ENCODE measurements around the gene GPLD1. TPM values are rescaled to one million over a fixed set of nuclear protein-coding genes. Genes with fewer than 3 reads are reported as not detected.
A peak's percentile ranks its signal among the peaks of the same experiment; 100 is the strongest.

The GPLD1 gene
- total RNA-seq, 1 experiment from 2014 or later, result 0.55 TPM

GRCh38 chr6:24504649-24505586, 15.5 kb upstream of the GPLD1 start:
- no peak for DNase-seq (ENCODE audit: low read depth, low spot score)
- in situ Hi-C loops (cut with HindIII; ENCODE audit: low pct_unique_long_range_greater_than_20kb, low sequenced_read_pairs), result no loop called here

DNA sequence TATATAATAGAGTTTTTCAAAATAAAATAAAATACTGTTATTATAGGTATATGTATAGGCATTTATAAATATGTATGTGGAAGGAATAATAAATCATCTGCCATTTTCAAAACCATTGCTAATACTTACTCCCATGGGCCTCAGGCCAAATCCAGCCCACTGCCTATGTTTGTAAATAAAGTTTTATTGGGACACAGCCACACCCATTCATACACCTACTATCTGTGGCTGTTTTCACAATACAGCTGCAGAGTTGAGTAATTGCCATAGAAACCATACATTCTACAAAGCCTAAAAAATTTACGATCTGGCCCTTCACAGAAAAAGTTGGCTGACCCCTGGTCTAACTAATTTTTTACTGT, 14.9 kb upstream of the GPLD1 start:
- in situ Hi-C loops (cut with HindIII; ENCODE audit: low pct_unique_long_range_greater_than_20kb, low sequenced_read_pairs), result no loop called here

DNA sequence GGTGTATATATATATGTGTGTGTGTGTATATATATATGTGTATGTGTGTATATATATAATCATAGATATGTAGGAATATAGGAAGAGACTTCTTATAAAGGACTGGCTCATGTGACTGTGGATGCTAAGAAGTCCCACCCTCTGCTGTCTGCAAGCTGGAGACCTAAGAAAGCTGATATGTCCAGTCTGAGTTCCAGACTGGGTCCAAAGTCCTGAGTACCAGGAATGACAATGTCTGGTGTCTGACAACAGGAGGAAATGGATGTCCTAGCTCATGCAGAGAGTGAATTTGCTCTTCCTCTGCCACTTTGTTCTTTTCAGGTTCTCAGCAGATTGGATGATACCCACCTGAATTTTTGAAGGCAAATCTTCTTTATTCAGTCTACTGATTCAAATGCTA, 12.5 kb upstream of the GPLD1 start:
- in situ Hi-C loops (cut with HindIII; ENCODE audit: low pct_unique_long_range_greater_than_20kb, low sequenced_read_pairs), result no loop called here
- DNase-seq (ENCODE audit: low read depth, low spot score), result no peak

More for the DNA sequence above, 14.9 kb upstream of the GPLD1 start:
- DNase-seq (ENCODE audit: low read depth, low spot score), result no peak

DNA sequence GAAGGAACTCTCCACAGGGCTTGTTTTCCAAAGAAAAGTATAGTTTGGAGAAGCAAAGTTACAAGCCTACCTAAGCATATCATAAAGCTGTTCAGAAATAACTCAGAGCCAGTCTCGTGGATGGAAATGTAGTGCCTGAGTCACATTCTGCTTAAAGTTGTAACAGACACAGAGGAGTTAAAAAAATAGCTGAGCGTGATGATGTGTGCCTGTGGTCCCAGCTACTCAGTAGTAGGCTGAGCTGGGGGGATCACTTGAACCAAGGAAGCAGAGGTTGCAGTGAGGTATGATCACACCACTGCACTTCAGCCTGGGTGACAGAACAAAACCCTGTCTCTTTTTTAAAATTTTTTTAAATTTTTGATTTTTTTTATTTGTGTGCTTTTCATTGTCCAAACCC, 12.0 kb upstream of the GPLD1 start:
- in situ Hi-C loops (cut with HindIII; ENCODE audit: low pct_unique_long_range_greater_than_20kb, low sequenced_read_pairs), result no loop called here

GRCh38 chr6:24500683-24501082, 11.3 kb upstream of the GPLD1 start:
- in situ Hi-C loops (cut with HindIII; ENCODE audit: low pct_unique_long_range_greater_than_20kb, low sequenced_read_pairs), result no loop called here
- no peak for DNase-seq (ENCODE audit: low read depth, low spot score)

More for the DNA sequence above, 12.0 kb upstream of the GPLD1 start:
- no peak for DNase-seq (ENCODE audit: low read depth, low spot score)

DNA sequence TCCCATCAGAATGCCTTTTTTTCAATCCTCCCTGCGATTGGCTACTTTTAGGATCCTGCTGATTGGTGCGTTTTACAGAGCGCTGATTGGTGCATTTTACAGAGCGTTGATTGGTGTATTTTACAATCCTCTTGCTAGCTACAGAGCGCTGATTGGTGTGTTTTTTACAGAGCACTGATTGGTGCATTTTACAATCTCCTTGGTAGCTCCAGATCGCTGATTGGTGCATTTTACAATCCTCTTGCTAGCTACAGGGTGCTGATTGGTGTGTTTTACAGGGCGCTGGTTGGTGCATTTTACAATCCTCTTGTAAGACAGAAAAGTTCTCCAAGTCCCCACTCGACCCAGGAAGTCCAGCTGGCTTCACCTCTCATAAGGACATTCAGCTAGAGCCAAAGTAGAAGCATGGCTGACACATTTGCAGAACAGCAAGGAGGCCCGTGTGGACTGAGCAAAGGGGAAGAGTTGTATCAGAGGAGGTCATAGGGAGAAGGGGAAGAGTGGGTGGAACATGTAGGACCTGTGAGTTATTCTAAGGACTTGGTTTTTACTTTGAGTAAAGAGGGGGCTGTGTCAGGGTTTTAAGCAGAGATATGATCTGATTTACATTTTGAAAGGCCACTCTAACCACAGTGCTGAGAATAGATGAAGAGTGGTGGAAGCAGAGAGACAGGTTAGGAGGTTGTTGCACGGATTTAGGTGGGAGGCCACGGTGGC, 8.0 kb upstream of the GPLD1 start:
- DNase-seq (ENCODE audit: low read depth, low spot score), result no peak

GRCh38 chr6:24494821-24495795, 5.7 kb upstream of the GPLD1 start, which contains the start of gene ALDH5A1:
Gene ALDH5A1, plus strand, starts transcription at chr6:24494969. Its CDS starts 28 bp downstream, at chr6:24494997.
- peak; percentile 52 for DNase-seq (ENCODE audit: low read depth, low spot score)
- in situ Hi-C loops (cut with HindIII; ENCODE audit: low pct_unique_long_range_greater_than_20kb, low sequenced_read_pairs), result no loop called here

More for the DNA sequence above, 8.0 kb upstream of the GPLD1 start:
- in situ Hi-C loops (cut with HindIII; ENCODE audit: low pct_unique_long_range_greater_than_20kb, low sequenced_read_pairs), result no loop called here

DNA sequence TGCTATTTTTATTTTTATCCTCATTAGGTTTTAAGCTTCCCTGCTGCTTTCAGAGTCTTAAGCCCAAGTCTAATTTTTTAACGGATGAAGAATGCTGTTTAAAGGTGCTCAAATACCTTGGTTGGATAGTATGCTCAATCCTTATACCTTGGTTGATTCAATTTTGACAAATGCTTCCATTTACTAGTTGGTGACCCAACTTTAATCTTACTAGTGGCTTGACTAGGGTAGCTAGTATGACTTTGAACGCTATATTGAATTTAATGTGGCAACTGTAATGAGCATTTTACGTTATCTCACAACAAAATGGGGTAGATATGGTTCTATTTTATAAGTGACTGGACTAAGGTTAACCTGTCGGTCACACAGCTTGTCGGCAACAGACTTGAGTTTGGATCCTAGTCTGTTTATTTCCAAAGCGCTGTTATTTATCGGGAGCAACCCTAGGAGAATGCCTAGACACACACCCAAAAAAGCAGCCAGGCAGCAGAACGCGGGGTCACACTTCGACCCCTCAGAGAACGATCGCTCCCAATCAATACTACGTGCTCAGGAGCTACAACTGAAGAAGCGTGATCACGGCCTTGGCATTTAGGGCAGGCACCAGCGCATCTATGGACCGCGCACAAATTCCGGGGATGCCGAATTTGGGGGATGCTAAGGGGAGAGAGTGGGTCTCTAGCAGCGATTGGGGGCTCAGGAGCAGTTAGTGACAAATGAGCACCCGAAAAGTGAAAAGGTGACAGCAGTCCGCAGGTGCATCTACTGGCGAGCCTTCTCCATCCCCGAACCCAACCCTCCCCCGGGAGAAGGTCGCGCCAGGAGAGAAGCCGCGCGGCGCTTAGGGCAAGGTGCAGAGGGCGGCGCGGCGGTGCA, 4.8 kb upstream of the GPLD1 start:
- in situ Hi-C loops (cut with HindIII; ENCODE audit: low pct_unique_long_range_greater_than_20kb, low sequenced_read_pairs), result no loop called here
- DNase-seq (ENCODE audit: low read depth, low spot score), result no peak

GRCh38 chr6:24492475-24492874, 3.1 kb upstream of the GPLD1 start:
- in situ Hi-C loops (cut with HindIII; ENCODE audit: low pct_unique_long_range_greater_than_20kb, low sequenced_read_pairs), result no loop called here
- DNase-seq (ENCODE audit: low read depth, low spot score), result peak; percentile 63

GRCh38 chr6:24490948-24491347, 1.6 kb upstream of the GPLD1 start:
- no peak for DNase-seq (ENCODE audit: low read depth, low spot score)
- in situ Hi-C loops (cut with HindIII; ENCODE audit: low pct_unique_long_range_greater_than_20kb, low sequenced_read_pairs), result no loop called here

DNA sequence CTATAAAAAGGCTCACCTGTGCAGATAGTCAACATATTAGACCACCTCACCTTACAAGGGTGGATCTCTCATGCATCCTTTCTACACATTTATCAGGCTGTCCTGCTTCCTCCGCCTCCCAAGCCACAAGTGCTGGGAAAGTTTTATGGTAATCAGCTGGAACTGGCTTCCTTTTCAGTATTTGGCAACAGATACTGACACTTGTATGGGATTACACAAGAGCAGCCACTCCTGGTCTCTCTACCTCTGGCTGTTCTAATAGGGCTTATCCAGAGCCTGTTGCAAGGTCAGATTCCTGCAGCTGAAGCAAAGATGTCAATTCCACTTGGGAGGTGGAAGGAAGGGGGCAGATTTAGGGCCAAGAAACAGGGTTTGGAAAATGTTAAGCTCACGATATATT, 503 bp upstream of the GPLD1 start:
- in situ Hi-C loops (cut with HindIII; ENCODE audit: low pct_unique_long_range_greater_than_20kb, low sequenced_read_pairs), result no loop called here
- DNase-seq (ENCODE audit: low read depth, low spot score), result no peak

DNA sequence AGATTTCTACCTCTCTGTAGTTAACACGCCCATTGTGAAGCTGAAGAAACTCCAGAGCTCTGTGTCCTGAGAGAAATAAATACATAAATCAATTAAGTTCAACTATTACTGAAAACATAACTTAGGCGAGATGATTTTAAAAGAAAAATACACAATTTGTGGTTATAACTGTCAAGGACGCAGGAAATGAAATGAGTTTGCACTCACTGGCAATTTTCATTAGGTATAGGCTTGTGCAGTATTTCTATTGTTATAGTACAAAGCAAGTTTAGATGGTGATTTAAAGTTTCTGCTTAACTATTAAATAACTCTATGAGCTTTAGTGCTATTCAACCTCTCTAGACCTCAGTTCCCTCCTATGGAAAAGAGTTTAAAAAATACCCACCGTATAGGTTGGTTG, 3.3 kb downstream of the GPLD1 start:
- DNase-seq (ENCODE audit: low read depth, low spot score), result no peak
- in situ Hi-C loops (cut with HindIII; ENCODE audit: low pct_unique_long_range_greater_than_20kb, low sequenced_read_pairs), result no loop called here

- DNase-seq (ENCODE audit: low read depth, low spot score), result no peak
- in situ Hi-C loops (cut with HindIII; ENCODE audit: low pct_unique_long_range_greater_than_20kb, low sequenced_read_pairs), result no loop called here
Observed at GRCh38 chr6:24484657-24485323, 4.6 kb downstream of the GPLD1 start.

- in situ Hi-C loops (cut with HindIII; ENCODE audit: low pct_unique_long_range_greater_than_20kb, low sequenced_read_pairs), result no loop called here
- DNase-seq (ENCODE audit: low read depth, low spot score), result no peak
Observed at GRCh38 chr6:24481449-24481848, 7.9 kb downstream of the GPLD1 start.

GRCh38 chr6:24480705-24481104, 8.7 kb downstream of the GPLD1 start:
- in situ Hi-C loops (cut with HindIII; ENCODE audit: low pct_unique_long_range_greater_than_20kb, low sequenced_read_pairs), result no loop called here
- no peak for DNase-seq (ENCODE audit: low read depth, low spot score)

- in situ Hi-C loops (cut with HindIII; ENCODE audit: low pct_unique_long_range_greater_than_20kb, low sequenced_read_pairs), result no loop called here
- DNase-seq (ENCODE audit: low read depth, low spot score), result no peak
Observed at GRCh38 chr6:24478903-24479302, 10.5 kb downstream of the GPLD1 start.
